Measurements from ENCODE around the gene SCCPDH. TPM values are rescaled to one million over a fixed set of nuclear protein-coding genes. Genes with fewer than 3 reads are reported as not detected.

Gene SCCPDH
- total and polyA plus RNA-seq, 4 donors = 52.1 to 84.3 (median 78.5) TPM

- TF ChIP-seq NR2F2 (IDR thresholded peaks at IDR 0.05) = no peak
- TF ChIP-seq RXRA (IDR thresholded peaks at IDR 0.05) = no peak
- H3K27me3 ChIP-seq (ENCODE audit: control insufficient read depth in 4 of 4, insufficient read depth in 4 of 4, low read length in 3 of 4) = no peaks in the 10 kb centered on the region
- no peaks in the 10 kb centered on the region for H3K36me3 ChIP-seq (ENCODE audit: control insufficient read depth in 4 of 4, insufficient read depth in 3 of 4, low read depth in 1 of 4, low read length in 3 of 4)
- H3K27ac ChIP-seq (ENCODE audit: low read depth in 1 of 2, low read length in 2 of 2) = no peak overlapping the region
- no peaks in the 10 kb centered on the region for H3K4me1 ChIP-seq (ENCODE audit: control insufficient read depth in 4 of 4, insufficient read depth in 4 of 4, low read length in 3 of 4)
- 49% methylated on average over 1 of the region's 1 CpG for WGBS
- DNase-seq (ENCODE audit: low spot score) = no peak
- H3K4me3 ChIP-seq (ENCODE audit: low read depth in 1 of 3, low read length in 3 of 3) = no peak overlapping the region
- no peak overlapping the region for H3K9ac ChIP-seq (ENCODE audit: low read depth in 1 of 2, low read length in 2 of 2)
- H3K9me3 ChIP-seq (ENCODE audit: control insufficient read depth in 4 of 4, low read length in 3 of 4) = no peaks in the 10 kb centered on the region
These were observed 44.4 kb upstream of the SCCPDH start for GRCh38 chr1:246679794-246680177.

GRCh38 chr1:246680190-246680589 lies 44.0 kb upstream of the SCCPDH start:
- Histone ChIP-seq H3K36me3 (ENCODE audit: control insufficient read depth in 4 of 4, insufficient read depth in 3 of 4, low read depth in 1 of 4, low read length in 3 of 4) (no peaks in the 10 kb centered on the region), H3K9me3 (ENCODE audit: control insufficient read depth in 4 of 4, low read length in 3 of 4) (no peaks in the 10 kb centered on the region), H3K4me3 (ENCODE audit: low read depth in 1 of 3, low read length in 3 of 3) (no peak overlapping the region), H3K27me3 (ENCODE audit: control insufficient read depth in 4 of 4, insufficient read depth in 4 of 4, low read length in 3 of 4) (no peaks in the 10 kb centered on the region), H3K27ac (ENCODE audit: low read depth in 1 of 2, low read length in 2 of 2) (no peak overlapping the region), H3K4me1 (ENCODE audit: control insufficient read depth in 4 of 4, insufficient read depth in 4 of 4, low read length in 3 of 4) (no peaks in the 10 kb centered on the region), H3K9ac (ENCODE audit: low read depth in 1 of 2, low read length in 2 of 2) (no peak overlapping the region)
- 74% methylated on average over 8 of the region's 8 CpGs for WGBS
- no peak for TF ChIP-seq FOXA2 (IDR thresholded peaks at IDR 0.05)
- TF ChIP-seq HNF4G (IDR thresholded peaks at IDR 0.05) = no peak
- no peak for TF ChIP-seq ATF3 (IDR thresholded peaks at IDR 0.05)
- no peak for DNase-seq (ENCODE audit: low spot score)

- H3K36me3 ChIP-seq (ENCODE audit: control insufficient read depth in 4 of 4, insufficient read depth in 3 of 4, low read depth in 1 of 4, low read length in 3 of 4) = no peaks in the 10 kb centered on the region
- TF ChIP-seq FOXA2 (IDR thresholded peaks at IDR 0.05) (no peak), TAF1 (conservative IDR thresholded peaks at IDR 0.05) (no peak), RAD21 (IDR thresholded peaks at IDR 0.05) (no peak), SP1 (IDR thresholded peaks at IDR 0.05) (no peak), ATF3 (IDR thresholded peaks at IDR 0.05) (no peak), FOXA1 (IDR thresholded peaks at IDR 0.05) (no peak), REST (IDR thresholded peaks at IDR 0.05) (no peak), HNF4A (conservative IDR thresholded peaks at IDR 0.05) (no peak), CTCF (IDR thresholded peaks at IDR 0.05; ENCODE audit: low read depth, low read length, missing input control) (no peak), GABPA (IDR thresholded peaks at IDR 0.05 in 1 of 2, conservative IDR thresholded peaks at IDR 0.05 in 1 of 2) (no peak), MAX (IDR thresholded peaks at IDR 0.05) (no peak), ZBTB33 (IDR thresholded peaks at IDR 0.05) (no peak), RXRA (IDR thresholded peaks at IDR 0.05) (no peak), NR2F2 (IDR thresholded peaks at IDR 0.05) (no peak), JUND (IDR thresholded peaks at IDR 0.05) (no peak), HNF4G (IDR thresholded peaks at IDR 0.05) (no peak), YY1 (IDR thresholded peaks at IDR 0.05) (no peak), EGR1 (IDR thresholded peaks at IDR 0.05; ENCODE audit: low read depth in 2 of 2) (no peak)
- no peak overlapping the region for H3K4me3 ChIP-seq (ENCODE audit: low read depth in 1 of 3, low read length in 3 of 3)
- no peaks in the 10 kb centered on the region for H3K27me3 ChIP-seq (ENCODE audit: control insufficient read depth in 4 of 4, insufficient read depth in 4 of 4, low read length in 3 of 4)
- no peak overlapping the region for H3K27ac ChIP-seq (ENCODE audit: low read depth in 1 of 2, low read length in 2 of 2)
- no peaks in the 10 kb centered on the region for H3K9me3 ChIP-seq (ENCODE audit: control insufficient read depth in 4 of 4, low read length in 3 of 4)
- H3K4me1 ChIP-seq (ENCODE audit: control insufficient read depth in 4 of 4, insufficient read depth in 4 of 4, low read length in 3 of 4) = no peaks in the 10 kb centered on the region
- 88% methylated on average over 10 of the region's 10 CpGs for WGBS
- no peak for DNase-seq (ENCODE audit: low spot score)
- H3K9ac ChIP-seq (ENCODE audit: low read depth in 1 of 2, low read length in 2 of 2) = no peak overlapping the region
These were observed 43.5 kb upstream of the SCCPDH start for GRCh38 chr1:246680696-246681130.

All from liver (tissue), 9 donors.